ENCODE results near the gene PAPSS2. TPM values are rescaled to one million over a fixed set of nuclear protein-coding genes. Genes with fewer than 3 reads are reported as not detected.

Gene PAPSS2
- total RNA-seq, 4 donors from 2014 or later: 2.2 to 5.1 (median 4.5) TPM

- TF ChIP-seq, protein P1, sequence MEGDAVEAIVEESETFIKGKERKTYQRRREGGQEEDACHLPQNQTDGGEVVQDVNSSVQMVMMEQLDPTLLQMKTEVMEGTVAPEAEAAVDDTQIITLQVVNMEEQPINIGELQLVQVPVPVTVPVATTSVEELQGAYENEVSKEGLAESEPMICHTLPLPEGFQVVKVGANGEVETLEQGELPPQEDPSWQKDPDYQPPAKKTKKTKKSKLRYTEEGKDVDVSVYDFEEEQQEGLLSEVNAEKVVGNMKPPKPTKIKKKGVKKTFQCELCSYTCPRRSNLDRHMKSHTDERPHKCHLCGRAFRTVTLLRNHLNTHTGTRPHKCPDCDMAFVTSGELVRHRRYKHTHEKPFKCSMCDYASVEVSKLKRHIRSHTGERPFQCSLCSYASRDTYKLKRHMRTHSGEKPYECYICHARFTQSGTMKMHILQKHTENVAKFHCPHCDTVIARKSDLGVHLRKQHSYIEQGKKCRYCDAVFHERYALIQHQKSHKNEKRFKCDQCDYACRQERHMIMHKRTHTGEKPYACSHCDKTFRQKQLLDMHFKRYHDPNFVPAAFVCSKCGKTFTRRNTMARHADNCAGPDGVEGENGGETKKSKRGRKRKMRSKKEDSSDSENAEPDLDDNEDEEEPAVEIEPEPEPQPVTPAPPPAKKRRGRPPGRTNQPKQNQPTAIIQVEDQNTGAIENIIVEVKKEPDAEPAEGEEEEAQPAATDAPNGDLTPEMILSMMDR (IDR thresholded peaks at IDR 0.05): no peak
- no peak for TF ChIP-seq POLR2A (IDR thresholded peaks at IDR 0.05)
- 63 to 67% methylated on average over 8 of the region's 8 CpGs for WGBS, 2 donors
- H3K4me3 ChIP-seq (ENCODE audit: low read depth, poor library complexity, severe bottlenecking): no peak overlapping the region
- no peak for DNase-seq (ENCODE audit: low spot score in 2 of 2)
- intact Hi-C loops (cut with DNase I; ENCODE audit: low total_unique reads): no loop called here
Observed at GRCh38 chr10:87675396-87676376, 16.0 kb downstream of the PAPSS2 start.

- no peak for DNase-seq (ENCODE audit: low spot score in 2 of 2)
- H3K4me3 ChIP-seq (ENCODE audit: low read depth, poor library complexity, severe bottlenecking): no peak overlapping the region
- intact Hi-C loops (cut with DNase I; ENCODE audit: low total_unique reads): no loop called here
- WGBS, 2 donors: 98 to 100% methylated on average over 1 of the region's 1 CpG
- TF ChIP-seq, protein P1 (IDR thresholded peaks at IDR 0.05): no peak
- no peak for TF ChIP-seq POLR2A (IDR thresholded peaks at IDR 0.05)
Observed at GRCh38 chr10:87677595-87677994, 17.9 kb downstream of the PAPSS2 start.

DNA sequence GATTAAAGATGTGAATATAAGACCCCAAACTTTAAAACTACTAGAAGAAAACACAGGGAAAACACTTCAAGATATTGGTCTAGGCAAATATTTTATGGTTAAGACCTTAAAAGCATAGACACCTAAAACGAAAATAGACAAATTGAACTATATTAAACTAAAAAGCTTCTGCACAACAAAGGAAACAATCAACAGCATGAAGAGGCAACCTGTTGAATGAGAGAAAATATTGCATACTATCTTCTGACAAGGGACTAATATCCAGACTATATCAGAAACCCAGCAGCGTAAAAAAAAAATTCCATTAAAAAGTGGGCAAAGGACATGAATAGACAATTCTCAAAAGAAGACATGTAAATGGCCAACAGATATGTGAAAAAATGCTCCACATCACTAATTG, 18.6 kb downstream of the PAPSS2 start:
- 92 to 97% methylated on average over 2 of the region's 2 CpGs for WGBS, 2 donors
- H3K4me3 ChIP-seq (ENCODE audit: low read depth, poor library complexity, severe bottlenecking): no peak overlapping the region
- intact Hi-C loops (cut with DNase I; ENCODE audit: low total_unique reads): no loop called here
- TF ChIP-seq POLR2A (IDR thresholded peaks at IDR 0.05): no peak
- TF ChIP-seq, protein P1 (IDR thresholded peaks at IDR 0.05): no peak
- no peak for DNase-seq (ENCODE audit: low spot score in 2 of 2)

GRCh38 chr10:87683356-87683755, 23.7 kb downstream of the PAPSS2 start:
- DNase-seq (ENCODE audit: low spot score in 2 of 2): no peak
- WGBS, 2 donors: 91 to 97% methylated on average over 4 of the region's 4 CpGs
- intact Hi-C loops (cut with DNase I; ENCODE audit: low total_unique reads): no loop called here
- TF ChIP-seq POLR2A (IDR thresholded peaks at IDR 0.05): no peak
- TF ChIP-seq, protein P1 (IDR thresholded peaks at IDR 0.05): no peak
- no peak overlapping the region for H3K4me3 ChIP-seq (ENCODE audit: low read depth, poor library complexity, severe bottlenecking)

DNA sequence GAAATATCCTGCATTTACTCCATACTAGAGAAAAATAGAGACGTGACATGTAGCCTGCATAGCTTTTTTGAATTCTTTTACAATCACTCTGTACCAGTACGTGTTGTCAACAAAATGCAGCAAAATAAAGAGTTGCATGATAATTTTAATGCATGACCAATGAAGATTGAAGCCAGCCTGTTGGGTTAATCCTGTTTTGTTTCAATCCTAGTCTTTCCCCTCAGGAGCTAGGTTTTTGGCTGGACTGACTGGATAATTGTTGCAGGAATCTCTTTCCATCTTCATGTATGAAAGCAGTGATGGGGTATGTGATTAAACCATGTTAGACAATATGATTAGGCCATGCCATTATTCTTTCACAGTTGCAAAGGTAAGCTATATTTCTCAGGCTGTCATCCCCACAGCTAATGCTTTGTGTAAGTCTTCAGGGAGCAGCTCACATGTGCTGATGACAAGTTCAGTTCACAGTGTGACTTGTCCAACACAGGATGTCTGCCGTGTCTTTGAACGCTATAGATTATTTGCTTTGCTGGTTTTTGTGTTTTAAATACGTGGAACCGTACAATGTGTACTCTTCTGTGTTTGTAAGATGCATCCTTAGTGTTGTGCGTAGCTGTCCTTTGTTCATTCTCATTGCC, 24.4 kb downstream of the PAPSS2 start:
- no peak for DNase-seq (ENCODE audit: low spot score in 2 of 2)
- H3K4me3 ChIP-seq (ENCODE audit: low read depth, poor library complexity, severe bottlenecking): no peak overlapping the region
- intact Hi-C loops (cut with DNase I; ENCODE audit: low total_unique reads): no loop called here
- WGBS, 2 donors: 66 to 69% methylated on average over 7 of the region's 7 CpGs
- TF ChIP-seq POLR2A (IDR thresholded peaks at IDR 0.05): no peak
- TF ChIP-seq, protein P1 (IDR thresholded peaks at IDR 0.05): no peak

Data from lower leg skin (tissue), 4 donors.